GM12801 (cell line): Measurements from ENCODE around the gene OR51A4.

ENCODE experiments used
- CTCF ChIP-seq: IDR thresholded peaks from one replicate; pipeline ENCODE4 v1.5.1; 2011; ENCODE audit warnings: control low read depth; ENCODE audit not compliant: insufficient read length; ENCODE audit errors: extremely low read depth

Gene OR51A4

GRCh38 chr11:4922304-4922703 is 25.1 kb downstream of the OR51A4 start:
- no peak for TF ChIP-seq CTCF

GRCh38 chr11:4921796-4922195 is 25.6 kb downstream of the OR51A4 start:
- TF ChIP-seq CTCF = no peak

- TF ChIP-seq CTCF = no peak
These were observed 28.2 kb downstream of the OR51A4 start, which contains the start of gene OR51G2 for GRCh38 chr11:4919250-4919649. TSS of gene OR51G2 (minus strand) at chr11:4919350. CDS start at chr11:4915663, 3,687 bp downstream.

GRCh38 chr11:4916581-4916980 is 30.8 kb downstream of the OR51A4 start:
- no peak for TF ChIP-seq CTCF

- TF ChIP-seq CTCF = no peak
These were observed 43.9 kb downstream of the OR51A4 start, which contains the start of gene OR51A7 for GRCh38 chr11:4903484-4903883. TSS of gene OR51A7 (plus strand) at chr11:4903783. CDS start at chr11:4907370, 3,587 bp downstream.
